SH-SY5Y (cell line): Measurements from ENCODE around the gene TOX3.

Source experiments
- GATA2 ChIP-seq: IDR thresholded peaks from 2 replicates; pipeline ENCODE4 v1.6.1; 2011; ENCODE audit warnings: mild to moderate bottlenecking, low read depth, low read length
- GATA3 ChIP-seq: IDR thresholded peaks from 2 replicates; pipeline ENCODE4 v1.6.1; 2011; ENCODE audit warnings: low read depth, mild to moderate bottlenecking, low read length, moderate library complexity

DNA sequence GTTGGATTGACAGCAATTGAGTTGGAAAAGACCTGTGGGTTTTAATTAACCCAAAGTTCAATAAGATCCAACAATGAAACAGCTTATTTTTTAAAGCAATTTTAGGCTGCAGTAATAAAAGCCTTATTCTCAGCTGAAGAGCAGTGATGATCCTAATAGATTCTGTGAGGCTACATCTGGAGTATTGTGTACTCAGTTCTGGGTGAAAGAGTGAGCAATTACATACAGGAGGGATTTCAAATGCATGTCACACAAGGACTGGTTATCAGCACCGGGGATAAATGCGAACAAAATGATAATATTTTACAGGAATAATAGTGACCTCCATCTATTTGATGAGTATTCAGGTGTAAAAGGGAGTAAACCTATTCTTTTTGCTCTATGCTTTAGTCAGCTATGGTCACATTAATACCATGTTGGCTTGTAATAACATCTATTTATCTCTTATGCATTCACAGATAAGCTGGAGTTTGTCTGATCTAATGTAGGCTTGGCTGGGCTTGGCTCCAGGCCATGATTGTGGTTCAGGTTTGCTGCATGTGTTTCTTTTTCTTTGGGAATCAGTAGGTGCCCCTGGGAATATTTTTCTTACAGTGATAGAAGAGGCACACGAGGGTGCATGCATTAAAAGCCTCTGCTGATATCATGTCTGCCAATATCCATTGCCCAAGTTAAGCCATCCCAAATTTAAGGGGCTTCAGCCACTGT is 22.2 kb upstream of the TOX3 start:
- TF ChIP-seq GATA3 (no peak), GATA2 (no peak)
